ENCODE results near the gene IL17B. TPM values are rescaled to one million over a fixed set of nuclear protein-coding genes. Genes with fewer than 3 reads are reported as not detected.

IL17B gene
- total and polyA plus RNA-seq, 9 of the 15 experiments (the other 6 are each of a cell fraction or from before 2014, with no cell fraction given): 0.28 to 2.6 (median 0.53) TPM; not detected in 2

DNA sequence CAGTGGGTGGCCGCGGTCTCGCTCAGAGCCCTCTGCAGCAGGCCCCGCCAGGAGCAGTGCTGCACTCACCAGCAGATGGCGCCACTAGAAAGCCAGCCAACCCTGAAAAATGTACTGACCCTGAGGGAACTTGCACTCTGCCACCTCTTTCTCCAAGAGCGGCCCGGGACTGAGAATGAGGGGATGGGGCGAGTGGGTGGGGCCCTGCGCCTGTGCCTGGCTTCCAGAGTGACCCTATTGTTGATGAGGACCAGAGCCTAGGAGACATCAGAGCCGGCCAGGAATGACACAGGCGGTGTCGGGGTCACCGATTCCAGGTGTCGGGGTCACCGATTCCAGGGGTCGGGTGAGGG, 2.9 kb upstream of the IL17B start (continued):
- TF ChIP-seq, protein P1, sequence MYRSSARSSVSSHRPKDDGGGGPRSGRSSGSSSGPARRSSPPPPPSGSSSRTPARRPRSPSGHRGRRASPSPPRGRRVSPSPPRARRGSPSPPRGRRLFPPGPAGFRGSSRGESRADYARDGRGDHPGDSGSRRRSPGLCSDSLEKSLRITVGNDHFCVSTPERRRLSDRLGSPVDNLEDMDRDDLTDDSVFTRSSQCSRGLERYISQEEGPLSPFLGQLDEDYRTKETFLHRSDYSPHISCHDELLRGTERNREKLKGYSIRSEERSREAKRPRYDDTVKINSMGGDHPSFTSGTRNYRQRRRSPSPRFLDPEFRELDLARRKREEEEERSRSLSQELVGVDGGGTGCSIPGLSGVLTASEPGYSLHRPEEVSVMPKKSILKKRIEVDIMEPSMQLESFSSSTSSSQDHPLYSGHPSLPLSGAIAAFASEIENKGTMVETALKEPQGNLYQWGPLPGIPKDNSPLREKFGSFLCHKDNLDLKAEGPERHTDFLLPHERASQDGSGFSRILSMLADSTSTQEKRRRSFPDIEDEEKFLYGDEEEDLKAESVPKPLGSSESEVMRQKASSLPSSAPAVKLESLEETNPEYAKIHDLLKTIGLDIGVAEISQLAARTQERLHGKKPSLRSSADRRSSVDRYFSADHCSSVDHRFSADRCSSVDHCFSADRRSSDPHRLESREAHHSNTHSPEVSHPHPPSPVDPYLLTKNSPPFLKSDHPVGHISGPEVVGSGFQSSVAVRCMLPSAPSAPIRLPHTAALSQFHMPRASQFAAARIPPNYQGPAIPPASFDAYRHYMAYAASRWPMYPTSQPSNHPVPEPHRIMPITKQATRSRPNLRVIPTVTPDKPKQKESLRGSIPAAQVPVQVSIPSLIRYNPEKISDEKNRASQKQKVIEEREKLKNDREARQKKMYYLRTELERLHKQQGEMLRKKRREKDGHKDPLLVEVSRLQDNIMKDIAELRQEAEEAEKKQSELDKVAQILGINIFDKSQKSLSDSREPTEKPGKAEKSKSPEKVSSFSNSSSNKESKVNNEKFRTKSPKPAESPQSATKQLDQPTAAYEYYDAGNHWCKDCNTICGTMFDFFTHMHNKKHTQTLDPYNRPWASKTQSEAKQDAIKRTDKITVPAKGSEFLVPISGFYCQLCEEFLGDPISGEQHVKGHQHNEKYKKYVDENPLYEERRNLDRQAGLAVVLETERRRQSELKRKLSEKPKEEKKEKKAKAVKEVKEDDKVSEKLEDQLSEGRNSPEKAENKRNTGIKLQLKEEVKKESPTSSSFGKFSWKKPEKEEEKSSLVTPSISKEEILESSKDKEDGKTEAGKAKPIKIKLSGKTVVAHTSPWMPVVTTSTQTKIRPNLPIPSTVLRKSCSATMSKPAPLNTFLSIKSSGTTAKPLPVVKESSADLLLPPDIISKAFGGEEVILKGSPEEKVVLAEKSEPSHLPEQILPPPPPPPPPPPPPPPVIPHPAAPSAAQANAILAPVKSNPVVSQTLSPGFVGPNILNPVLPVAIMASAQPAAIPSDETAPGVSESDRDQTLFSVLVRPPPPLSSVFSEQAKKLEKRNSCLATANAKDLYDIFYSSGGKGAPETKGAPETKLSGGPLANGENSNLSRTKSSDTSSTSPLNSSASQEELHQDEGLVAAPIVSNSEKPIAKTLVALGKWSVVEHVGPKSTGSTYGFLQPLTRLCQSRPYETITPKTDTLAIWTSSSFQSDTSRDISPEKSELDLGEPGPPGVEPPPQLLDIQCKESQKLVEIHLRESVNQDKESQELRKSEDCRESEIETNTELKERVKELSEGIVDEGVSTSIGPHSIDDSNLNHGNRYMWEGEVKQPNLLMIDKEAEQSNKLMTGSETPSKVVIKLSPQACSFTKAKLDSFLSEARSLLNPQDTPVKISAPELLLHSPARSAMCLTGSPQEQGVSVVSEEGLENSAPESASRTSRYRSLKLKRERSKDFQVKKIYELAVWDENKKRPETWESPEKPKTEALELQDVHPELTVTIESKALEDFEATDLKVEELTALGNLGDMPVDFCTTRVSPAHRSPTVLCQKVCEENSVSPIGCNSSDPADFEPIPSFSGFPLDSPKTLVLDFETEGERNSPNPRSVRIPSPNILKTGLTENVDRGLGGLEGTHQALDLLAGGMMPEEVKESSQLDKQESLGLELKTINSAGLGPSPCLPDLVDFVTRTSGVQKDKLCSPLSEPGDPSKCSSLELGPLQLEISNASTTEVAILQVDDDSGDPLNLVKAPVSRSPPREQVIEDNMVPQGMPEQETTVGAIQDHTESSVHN (IDR thresholded peaks at IDR 0.05; ENCODE audit: borderline replicate concordance in 1 of 2, low read depth in 1 of 2): no peak
- no peak for TF ChIP-seq ELF4 (CRISPR knock-in tag; IDR thresholded peaks at IDR 0.05)
- no peak for TF ChIP-seq HOMEZ (CRISPR knock-in tag; IDR thresholded peaks at IDR 0.05)
- peak; percentile 82 for TF ChIP-seq ARID2 (IDR thresholded peaks at IDR 0.05)
- no peak for TF ChIP-seq MCM7 (IDR thresholded peaks at IDR 0.05)
- no peak for TF ChIP-seq MEF2A (IDR thresholded peaks at IDR 0.05; ENCODE audit: control insufficient read depth, low read depth, low read length)
- no peak for TF ChIP-seq ARID1B (IDR thresholded peaks at IDR 0.05)
- no peak for TF ChIP-seq MEIS2 (IDR thresholded peaks at IDR 0.05; ENCODE audit: partially characterized antibody)
- TF ChIP-seq NCOA1 (IDR thresholded peaks at IDR 0.05; ENCODE audit: low read depth): no peak
- TF ChIP-seq ZNF23 (CRISPR knock-in tag; IDR thresholded peaks at IDR 0.05): no peak
- no peak for TF ChIP-seq NR2C1 (IDR thresholded peaks at IDR 0.05)
- TF ChIP-seq NR2C1 (tag; IDR thresholded peaks at IDR 0.05): peak; percentile 22; the same call in 1 of the 2 replicates
- 0 out of 2 replicates have a peak, but pooled peaks have one; percentile 16 for TF ChIP-seq MYC (IDR thresholded peaks at IDR 0.05; ENCODE audit: low read depth, low read length)
- no peak for TF ChIP-seq MYC (CRISPR knock-in tag; IDR thresholded peaks at IDR 0.05; ENCODE audit: borderline replicate concordance, low read depth)
- TF ChIP-seq, protein P2, sequence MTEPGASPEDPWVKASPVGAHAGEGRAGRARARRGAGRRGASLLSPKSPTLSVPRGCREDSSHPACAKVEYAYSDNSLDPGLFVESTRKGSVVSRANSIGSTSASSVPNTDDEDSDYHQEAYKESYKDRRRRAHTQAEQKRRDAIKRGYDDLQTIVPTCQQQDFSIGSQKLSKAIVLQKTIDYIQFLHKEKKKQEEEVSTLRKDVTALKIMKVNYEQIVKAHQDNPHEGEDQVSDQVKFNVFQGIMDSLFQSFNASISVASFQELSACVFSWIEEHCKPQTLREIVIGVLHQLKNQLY (CRISPR knock-in tag; conservative IDR thresholded peaks at IDR 0.05): no peak
- no peak for TF ChIP-seq BRD9 (IDR thresholded peaks at IDR 0.05; ENCODE audit: low read depth, partially characterized antibody)
- TF ChIP-seq NFXL1 (CRISPR knock-in tag; IDR thresholded peaks at IDR 0.05): no peak
- no peak for TF ChIP-seq JUNB (CRISPR knock-in tag; conservative IDR thresholded peaks at IDR 0.05)
- TF ChIP-seq CC2D1A (IDR thresholded peaks at IDR 0.05): peak; percentile 72

All from K562 (cell line).